ENCODE measurements around the gene RERE. TPM values are rescaled to one million over a fixed set of nuclear protein-coding genes. Genes with fewer than 3 reads are reported as not detected.

The RERE gene
- total RNA-seq, 2 experiments from 2014 or later, result 73.1 to 211 TPM

GRCh38 chr1:8662380-8663072 lies 154.9 kb downstream of the RERE start:
- ChIA-PET POLR2A (interaction anchor here (0.6 to 1.9 kb wide), 5 partner anchors 11 to 297 kb away, joined by 3 to 7 read pairs (median 3); no protein-coding TSS in a partner anchor), CTCF (ENCODE audit: unreplicated experiment) (no interaction called here)
- Histone ChIP-seq H3K79me2 (ENCODE audit: insufficient read depth, low read depth, low read length) (peaks cover 35% of the 10 kb centered on the region; the same call in 1 of the 2 replicates), H3K4me3 (ENCODE audit: low read depth, low read length, poor library complexity, severe bottlenecking) (no peak overlapping the region), H3K4me1 (ENCODE audit: insufficient read depth, low read length, poor library complexity, severe bottlenecking) (peaks cover 45% of the 10 kb centered on the region), H3K27ac (ENCODE audit: low read depth, low read length, poor library complexity, severe bottlenecking) (no peak overlapping the region), H2AFZ (ENCODE audit: low read length) (no peak overlapping the region), H4K20me1 (ENCODE audit: insufficient read depth, low read length) (peaks cover 5% of the 10 kb centered on the region; the same call in 1 of the 2 replicates), H3K36me3 (ENCODE audit: insufficient read depth, low read length) (no peaks in the 10 kb centered on the region; the same call in 1 of the 2 replicates), H3K4me2 (ENCODE audit: low read length) (peak overlapping the region; percentile 23), H3K9me2 (ENCODE audit: insufficient read depth, low read length) (no peaks in the 10 kb centered on the region), H3K9me3 (ENCODE audit: low read length) (no peaks in the 10 kb centered on the region)
- no peak for TF ChIP-seq CTCF (conservative IDR thresholded peaks at IDR 0.05; ENCODE audit: low read length)
- TF ChIP-seq EZH2phosphoT487 (IDR thresholded peaks at IDR 0.05; ENCODE audit: borderline replicate concordance, low read depth, low read length), result no peak
- BruUV-seq (replicated peaks), result no TSS peak
- intact Hi-C loops (cut with micrococcal nuclease; ENCODE audit: unreplicated experiment), result no loop called here
- no peak for DNase-seq (ENCODE audit: low spot score)

- no TSS peak for BruUV-seq (replicated peaks)
- Histone ChIP-seq H3K4me1 (ENCODE audit: insufficient read depth, low read length, poor library complexity, severe bottlenecking) (peaks cover 36% of the 10 kb centered on the region), H3K4me3 (ENCODE audit: low read depth, low read length, poor library complexity, severe bottlenecking) (no peak overlapping the region), H3K36me3 (ENCODE audit: insufficient read depth, low read length) (no peaks in the 10 kb centered on the region; the same call in 1 of the 2 replicates), H3K9me3 (ENCODE audit: low read length) (no peaks in the 10 kb centered on the region), H3K79me2 (ENCODE audit: insufficient read depth, low read depth, low read length) (peaks cover 27% of the 10 kb centered on the region; the same call in 1 of the 2 replicates), H2AFZ (ENCODE audit: low read length) (no peak overlapping the region), H3K27ac (ENCODE audit: low read depth, low read length, poor library complexity, severe bottlenecking) (no peak overlapping the region), H3K4me2 (ENCODE audit: low read length) (peak overlapping the region; percentile 23; the same call in 1 of the 2 replicates), H3K9me2 (ENCODE audit: insufficient read depth, low read length) (no peaks in the 10 kb centered on the region), H4K20me1 (ENCODE audit: insufficient read depth, low read length) (peaks cover 3% of the 10 kb centered on the region; the same call in 1 of the 2 replicates)
- intact Hi-C loops (cut with micrococcal nuclease; ENCODE audit: unreplicated experiment), result no loop called here
- ChIA-PET POLR2A (interaction anchor here (0.6 to 1.7 kb wide), 9 partner anchors 10 to 116 kb away, joined by 3 to 6 read pairs (median 3); no protein-coding TSS in a partner anchor), CTCF (ENCODE audit: unreplicated experiment) (no interaction called here)
- no peak for DNase-seq (ENCODE audit: low spot score)
- TF ChIP-seq EZH2phosphoT487 (IDR thresholded peaks at IDR 0.05; ENCODE audit: borderline replicate concordance, low read depth, low read length), result no peak
- TF ChIP-seq CTCF (conservative IDR thresholded peaks at IDR 0.05; ENCODE audit: low read length), result no peak
Measured at GRCh38 chr1:8661185-8662110, 156.0 kb downstream of the RERE start.

Data from OCI-LY7 (cell line).